ENCODE results near the gene CDK3. TPM values are rescaled to one million over a fixed set of nuclear protein-coding genes. Genes with fewer than 3 reads are reported as not detected.

The CDK3 gene
- total and polyA plus RNA-seq, 9 of the 15 experiments (the other 6 are each of a cell fraction or from before 2014, with no cell fraction given): 0.55 to 8.2 (median 4.7) TPM

- peaks cover 13% of the 10 kb centered on the region; the same call in 2 of the 3 replicates for H3K36me3 ChIP-seq (ENCODE audit: control insufficient read depth, insufficient read depth, low read length)
- H3K27ac ChIP-seq (ENCODE audit: extremely low read depth, low read depth, low read length): no peak overlapping the region
- H2AFZ ChIP-seq (ENCODE audit: low read depth, low read length): peak overlapping the region; percentile 80
- H3K4me3 ChIP-seq: no peak overlapping the region
- H3K9me3 ChIP-seq (replicated peaks; ENCODE audit: control insufficient read depth, insufficient read depth, low read depth, low read length): no peaks in the 10 kb centered on the region
- no peak overlapping the region for H3K4me2 ChIP-seq (ENCODE audit: insufficient read depth, low read length)
- intact Hi-C loops (cut with micrococcal nuclease): loop anchor here (10.0 kb wide), 1 partner anchor 245 kb away; no protein-coding TSS in a partner anchor
- DNase-seq (ENCODE audit: extremely low read depth in 1 of 4, low spot score in 3 of 4) (peak; percentile 80 to 92 (median 90)), ATAC-seq (peak; percentile 98), FAIRE-seq (peak; percentile 55)
- 46% methylated on average over 30 of the region's 31 CpGs for WGBS (ENCODE audit: insufficient coverage, low coverage, missing lambda C conversion rate)
- in situ Hi-C loops (cut with MboI): loop anchor here (10.0 kb wide), 1 partner anchor 225 kb away; a partner anchor contains a TSS
- no peaks in the 10 kb centered on the region for H3K9me1 ChIP-seq (ENCODE audit: control insufficient read depth, insufficient read depth, low read length)
- no peaks in the 10 kb centered on the region for H3K27me3 ChIP-seq (ENCODE audit: control insufficient read depth in 2 of 2, insufficient read depth in 2 of 2, low read length in 2 of 2)
- BruUV-seq (replicated peaks): no TSS peak
- H3K9ac ChIP-seq (ENCODE audit: insufficient read depth in 1 of 2, low read depth in 2 of 2, low read length in 2 of 2): peak overlapping the region in 1 of 2 experiments; percentile 86; a peak in 2 of 4 replicates
- H3K4me1 ChIP-seq (replicated peaks in 1 of 2; ENCODE audit: control insufficient read depth in 2 of 2, insufficient read depth in 2 of 2, low read length in 2 of 2): peaks cover 2 to 19% of the 10 kb centered on the region in 2 experiments; a peak in 4 of 5 replicates
- ChIA-PET CTCF (ENCODE audit: low intra/inter-chr PET ratio) (interaction anchor here (0.7 to 1.7 kb wide), 2 partner anchors 21 to 279 kb away, joined by 3 to 5 read pairs; partner anchors contain the start of genes ACOX1 and TEN1), POLR2A (interaction anchor here (0.6 to 1.4 kb wide), 9 partner anchors 9 to 418 kb away, joined by 3 to 9 read pairs (median 4); partner anchors contain the start of genes ACOX1, MRPL38 and TEN1)
- H4K20me1 ChIP-seq (replicated peaks; ENCODE audit: control insufficient read depth, insufficient read depth, low read length): no peaks in the 10 kb centered on the region
- no peaks in the 10 kb centered on the region for H3K79me2 ChIP-seq (ENCODE audit: control insufficient read depth, insufficient read depth, low read length)
- TF ChIP-seq ELK3 (CRISPR knock-in tag; IDR thresholded peaks at IDR 0.05): no peak
- peak; percentile 24; the same call in 1 of the 2 replicates for TF ChIP-seq ZFP1 (CRISPR knock-in tag; IDR thresholded peaks at IDR 0.05)
- TF ChIP-seq, protein P1, sequence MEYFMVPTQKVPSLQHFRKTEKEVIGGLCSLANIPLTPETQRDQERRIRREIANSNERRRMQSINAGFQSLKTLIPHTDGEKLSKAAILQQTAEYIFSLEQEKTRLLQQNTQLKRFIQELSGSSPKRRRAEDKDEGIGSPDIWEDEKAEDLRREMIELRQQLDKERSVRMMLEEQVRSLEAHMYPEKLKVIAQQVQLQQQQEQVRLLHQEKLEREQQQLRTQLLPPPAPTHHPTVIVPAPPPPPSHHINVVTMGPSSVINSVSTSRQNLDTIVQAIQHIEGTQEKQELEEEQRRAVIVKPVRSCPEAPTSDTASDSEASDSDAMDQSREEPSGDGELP (CRISPR knock-in tag; IDR thresholded peaks at IDR 0.05; ENCODE audit: borderline replicate concordance): peak; percentile 40; the same call in 1 of the 2 replicates
- no peak for TF ChIP-seq TEAD1 (CRISPR knock-in tag; IDR thresholded peaks at IDR 0.05)
- no peak for TF ChIP-seq RBM39 (optimal IDR thresholded peaks at IDR 0.05; ENCODE audit: low read depth, low read length)
- no peak for TF ChIP-seq ARID2 (IDR thresholded peaks at IDR 0.05)
- TF ChIP-seq, protein P2, sequence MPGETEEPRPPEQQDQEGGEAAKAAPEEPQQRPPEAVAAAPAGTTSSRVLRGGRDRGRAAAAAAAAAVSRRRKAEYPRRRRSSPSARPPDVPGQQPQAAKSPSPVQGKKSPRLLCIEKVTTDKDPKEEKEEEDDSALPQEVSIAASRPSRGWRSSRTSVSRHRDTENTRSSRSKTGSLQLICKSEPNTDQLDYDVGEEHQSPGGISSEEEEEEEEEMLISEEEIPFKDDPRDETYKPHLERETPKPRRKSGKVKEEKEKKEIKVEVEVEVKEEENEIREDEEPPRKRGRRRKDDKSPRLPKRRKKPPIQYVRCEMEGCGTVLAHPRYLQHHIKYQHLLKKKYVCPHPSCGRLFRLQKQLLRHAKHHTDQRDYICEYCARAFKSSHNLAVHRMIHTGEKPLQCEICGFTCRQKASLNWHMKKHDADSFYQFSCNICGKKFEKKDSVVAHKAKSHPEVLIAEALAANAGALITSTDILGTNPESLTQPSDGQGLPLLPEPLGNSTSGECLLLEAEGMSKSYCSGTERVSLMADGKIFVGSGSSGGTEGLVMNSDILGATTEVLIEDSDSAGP (CRISPR knock-in tag; IDR thresholded peaks at IDR 0.05): no peak
- TF ChIP-seq ZBTB5 (IDR thresholded peaks at IDR 0.05): no peak
- TF ChIP-seq RAD21 (CRISPR knock-in tag; conservative IDR thresholded peaks at IDR 0.05 in 1 of 2, IDR thresholded peaks at IDR 0.05 in 1 of 2): peak; percentile 27 to 68; a peak in 3 of 4 replicates
- TF ChIP-seq MNT (conservative IDR thresholded peaks at IDR 0.05): peak in 1 of 2 experiments; percentile 45; a peak in 1 of 4 replicates
Measured at GRCh38 chr17:76000016-76000754, 470 bp upstream of the CDK3 start.

Data from K562 (cell line).